Panc1 (cell line): ENCODE measurements around the gene EMC1.

ENCODE experiments used
- POLR2AphosphoS5 ChIP-seq: IDR thresholded peaks from 2 replicates; pipeline ENCODE4 v1.6.1; 2012; ENCODE audit warnings: mild to moderate bottlenecking, low read depth, low read length, moderate library complexity
- TF ChIP-seq, protein P1 (sequence below): fragments of 450-650 bp; IDR thresholded peaks from 2 replicates; pipeline ENCODE4 v1.5.1; 2017; ENCODE audit warnings: mild to moderate bottlenecking
- TF ChIP-seq, protein P2 (sequence below), 2 experiments: IDR thresholded peaks; 2 replicates each; pipeline ENCODE4 v1.6.1; 2011 to 2012; ENCODE audit warnings: low read depth in 2 of 2, control low read depth in 1 of 2, low read length in 1 of 2, mild to moderate bottlenecking in 1 of 2, moderate library complexity in 1 of 2; ENCODE audit not compliant: insufficient read depth in 1 of 2

DNA sequence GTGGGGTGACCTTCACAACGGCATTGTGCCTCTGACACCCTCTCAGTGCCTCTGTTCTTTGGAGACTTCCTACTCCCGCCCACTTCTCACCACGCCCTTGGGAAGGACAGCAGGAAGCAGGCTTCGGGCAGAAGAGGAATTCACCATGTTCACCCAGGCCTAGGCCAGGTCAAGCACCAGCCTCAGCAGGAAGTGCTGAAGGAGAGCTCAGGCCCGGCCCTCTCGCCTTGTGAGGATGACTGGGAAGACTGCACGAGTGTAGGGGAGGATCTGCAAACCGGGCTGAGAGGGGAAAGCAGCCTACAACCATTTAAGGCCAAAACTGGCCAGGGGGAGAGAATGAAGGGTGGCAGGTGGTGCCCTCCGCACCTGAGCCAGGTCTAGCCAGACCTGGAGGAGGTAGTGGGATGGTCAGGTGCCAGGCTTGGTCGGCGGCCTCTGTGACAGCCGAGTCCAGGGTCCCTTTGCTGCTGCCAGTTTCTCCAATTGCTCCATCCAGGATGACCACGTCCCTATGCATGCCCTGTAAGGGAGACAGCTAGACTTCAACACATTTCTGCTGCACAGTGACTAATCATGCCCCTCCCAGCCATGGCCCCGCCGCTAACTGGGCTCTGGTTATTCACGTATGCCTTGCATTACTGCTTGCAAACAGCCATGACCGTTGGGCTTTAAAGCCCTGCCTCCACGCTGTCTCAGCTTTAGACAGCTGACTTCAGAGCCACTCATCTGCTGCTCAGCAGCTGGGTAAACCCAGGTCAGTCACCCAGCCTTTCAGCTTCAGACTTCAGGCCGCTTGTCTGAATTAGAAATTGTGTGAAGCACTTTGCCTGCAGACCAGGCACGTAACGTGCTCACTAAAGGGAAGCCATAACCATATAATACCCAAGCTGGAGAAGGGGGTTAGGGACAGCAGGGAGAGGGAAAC, 9.2 kb upstream of the EMC1 start:
- no peak; the same call in 1 of the 2 replicates for TF ChIP-seq POLR2AphosphoS5
- TF ChIP-seq, protein P1, sequence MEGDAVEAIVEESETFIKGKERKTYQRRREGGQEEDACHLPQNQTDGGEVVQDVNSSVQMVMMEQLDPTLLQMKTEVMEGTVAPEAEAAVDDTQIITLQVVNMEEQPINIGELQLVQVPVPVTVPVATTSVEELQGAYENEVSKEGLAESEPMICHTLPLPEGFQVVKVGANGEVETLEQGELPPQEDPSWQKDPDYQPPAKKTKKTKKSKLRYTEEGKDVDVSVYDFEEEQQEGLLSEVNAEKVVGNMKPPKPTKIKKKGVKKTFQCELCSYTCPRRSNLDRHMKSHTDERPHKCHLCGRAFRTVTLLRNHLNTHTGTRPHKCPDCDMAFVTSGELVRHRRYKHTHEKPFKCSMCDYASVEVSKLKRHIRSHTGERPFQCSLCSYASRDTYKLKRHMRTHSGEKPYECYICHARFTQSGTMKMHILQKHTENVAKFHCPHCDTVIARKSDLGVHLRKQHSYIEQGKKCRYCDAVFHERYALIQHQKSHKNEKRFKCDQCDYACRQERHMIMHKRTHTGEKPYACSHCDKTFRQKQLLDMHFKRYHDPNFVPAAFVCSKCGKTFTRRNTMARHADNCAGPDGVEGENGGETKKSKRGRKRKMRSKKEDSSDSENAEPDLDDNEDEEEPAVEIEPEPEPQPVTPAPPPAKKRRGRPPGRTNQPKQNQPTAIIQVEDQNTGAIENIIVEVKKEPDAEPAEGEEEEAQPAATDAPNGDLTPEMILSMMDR: no peak
- TF ChIP-seq, protein P2, sequence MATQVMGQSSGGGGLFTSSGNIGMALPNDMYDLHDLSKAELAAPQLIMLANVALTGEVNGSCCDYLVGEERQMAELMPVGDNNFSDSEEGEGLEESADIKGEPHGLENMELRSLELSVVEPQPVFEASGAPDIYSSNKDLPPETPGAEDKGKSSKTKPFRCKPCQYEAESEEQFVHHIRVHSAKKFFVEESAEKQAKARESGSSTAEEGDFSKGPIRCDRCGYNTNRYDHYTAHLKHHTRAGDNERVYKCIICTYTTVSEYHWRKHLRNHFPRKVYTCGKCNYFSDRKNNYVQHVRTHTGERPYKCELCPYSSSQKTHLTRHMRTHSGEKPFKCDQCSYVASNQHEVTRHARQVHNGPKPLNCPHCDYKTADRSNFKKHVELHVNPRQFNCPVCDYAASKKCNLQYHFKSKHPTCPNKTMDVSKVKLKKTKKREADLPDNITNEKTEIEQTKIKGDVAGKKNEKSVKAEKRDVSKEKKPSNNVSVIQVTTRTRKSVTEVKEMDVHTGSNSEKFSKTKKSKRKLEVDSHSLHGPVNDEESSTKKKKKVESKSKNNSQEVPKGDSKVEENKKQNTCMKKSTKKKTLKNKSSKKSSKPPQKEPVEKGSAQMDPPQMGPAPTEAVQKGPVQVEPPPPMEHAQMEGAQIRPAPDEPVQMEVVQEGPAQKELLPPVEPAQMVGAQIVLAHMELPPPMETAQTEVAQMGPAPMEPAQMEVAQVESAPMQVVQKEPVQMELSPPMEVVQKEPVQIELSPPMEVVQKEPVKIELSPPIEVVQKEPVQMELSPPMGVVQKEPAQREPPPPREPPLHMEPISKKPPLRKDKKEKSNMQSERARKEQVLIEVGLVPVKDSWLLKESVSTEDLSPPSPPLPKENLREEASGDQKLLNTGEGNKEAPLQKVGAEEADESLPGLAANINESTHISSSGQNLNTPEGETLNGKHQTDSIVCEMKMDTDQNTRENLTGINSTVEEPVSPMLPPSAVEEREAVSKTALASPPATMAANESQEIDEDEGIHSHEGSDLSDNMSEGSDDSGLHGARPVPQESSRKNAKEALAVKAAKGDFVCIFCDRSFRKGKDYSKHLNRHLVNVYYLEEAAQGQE (IDR thresholded peaks at IDR 0.05; ENCODE audit: insufficient read depth in 1 of 2, low read depth in 2 of 2, low read length in 1 of 2): no peak
